Activated effector memory CD4-positive, alpha-beta T cell treated with Interleukin-2 at 50 U/mL for 16 hours (primary cell): ENCODE measurements around the gene SCMH1.
"Not testable (repeated sequence)": the region's sequence is repeated elsewhere in the genome, so short reads cannot be mapped to it uniquely, and the experiment has no call there.

ENCODE experiments used
- DNase-seq: peaks from one replicate; pipeline ENCODE4 v3.0.0-alpha.2; 2020

SCMH1 gene

GRCh38 chr1:41246568-41246967 is 4.5 kb upstream of the SCMH1 start:
- DNase-seq, result no peak

- no peak for DNase-seq
These were observed 3.6 kb upstream of the SCMH1 start for GRCh38 chr1:41245659-41246058.

- DNase-seq, result no peak
These were observed 926 bp upstream of the SCMH1 start for GRCh38 chr1:41243079-41243385.

- DNase-seq, result peak; percentile 1
These were observed 404 bp upstream of the SCMH1 start for GRCh38 chr1:41242342-41243078.

- peak; percentile 22 for DNase-seq
These were observed 755 bp downstream of the SCMH1 start for GRCh38 chr1:41241354-41241748.

- DNase-seq, result no peak
These were observed 1.2 kb downstream of the SCMH1 start for GRCh38 chr1:41240781-41241353.

GRCh38 chr1:41239988-41240610 is 2.0 kb downstream of the SCMH1 start:
- no peak for DNase-seq

GRCh38 chr1:41238311-41238988 is 3.7 kb downstream of the SCMH1 start:
- no peak for DNase-seq

GRCh38 chr1:41236781-41237180 is 5.3 kb downstream of the SCMH1 start:
- no peak for DNase-seq

GRCh38 chr1:41235893-41236292 is 6.2 kb downstream of the SCMH1 start:
- DNase-seq, result no peak

- DNase-seq, result no peak
These were observed 8.4 kb downstream of the SCMH1 start for GRCh38 chr1:41233708-41234107.

- DNase-seq, result no peak
These were observed 9.8 kb downstream of the SCMH1 start for GRCh38 chr1:41232305-41232704.

- no peak for DNase-seq
These were observed 11.4 kb downstream of the SCMH1 start for GRCh38 chr1:41230656-41231055.

GRCh38 chr1:41229219-41229618 is 12.9 kb downstream of the SCMH1 start:
- not testable (repeated sequence) for DNase-seq

GRCh38 chr1:41226815-41227434 is 15.2 kb downstream of the SCMH1 start:
- DNase-seq, result no peak

- no peak for DNase-seq
These were observed 16.6 kb downstream of the SCMH1 start for GRCh38 chr1:41225495-41225894.

GRCh38 chr1:41222496-41222895 is 19.6 kb downstream of the SCMH1 start:
- no peak for DNase-seq

- DNase-seq, result no peak
These were observed 20.1 kb downstream of the SCMH1 start for GRCh38 chr1:41221995-41222394.

GRCh38 chr1:41218152-41218551 is 24.0 kb downstream of the SCMH1 start:
- DNase-seq, result no peak

- no peak for DNase-seq
These were observed 24.7 kb downstream of the SCMH1 start for GRCh38 chr1:41217441-41217840.

GRCh38 chr1:41215623-41216022 is 26.5 kb downstream of the SCMH1 start:
- no peak for DNase-seq

- no peak for DNase-seq
These were observed 28.8 kb downstream of the SCMH1 start for GRCh38 chr1:41213341-41213740.

- DNase-seq, result not testable (repeated sequence)
These were observed 30.5 kb downstream of the SCMH1 start for GRCh38 chr1:41211608-41212007.

GRCh38 chr1:41207053-41207452 is 35.1 kb downstream of the SCMH1 start:
- not testable (repeated sequence) for DNase-seq
